Neural progenitor cell (in vitro differentiated cells): ENCODE measurements around the gene IL6ST.

Experiments
- CTCF ChIP-seq: fragments of 200-600 bp; sonication (generic); IDR thresholded peaks from 2 replicates; pipeline ENCODE4 v1.5.1; 2017; ENCODE audit warnings: antibody characterized with exemption, mild to moderate bottlenecking
- EZH2 ChIP-seq: fragments of 200-600 bp; sonication (generic); IDR thresholded peaks from 2 replicates; pipeline ENCODE4 v1.6.1; 2017; ENCODE audit warnings: antibody characterized with exemption, mild to moderate bottlenecking, moderate library complexity
- EZH2phosphoT487 ChIP-seq: fragments of 200-600 bp; sonication (generic); IDR thresholded peaks from 2 replicates; pipeline ENCODE4 v1.6.1; 2017; ENCODE audit warnings: antibody characterized with exemption

DNA sequence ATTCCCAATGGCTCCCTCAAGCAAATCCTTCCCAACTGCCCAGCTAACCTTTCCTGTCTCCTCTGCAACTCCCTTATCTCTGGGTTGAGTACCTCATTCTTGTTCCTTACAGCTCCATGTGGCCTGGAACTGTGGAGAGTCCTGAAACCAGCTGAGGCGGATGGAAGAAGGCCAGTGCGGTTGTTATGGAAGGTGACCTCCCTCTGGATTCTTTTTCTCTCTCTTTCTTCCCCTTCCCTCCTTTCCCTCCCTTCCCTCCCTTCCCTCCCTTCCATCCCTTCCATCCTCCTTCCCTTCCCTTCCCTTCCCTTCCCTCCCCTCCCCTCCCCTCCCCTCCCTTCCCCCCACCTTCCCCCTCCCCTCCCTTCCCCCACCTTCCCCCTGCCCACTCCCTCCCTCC, 98.5 kb downstream of the IL6ST start:
- TF ChIP-seq CTCF (no peak), EZH2 (no peak), EZH2phosphoT487 (no peak)
